Vagina (tissue), 2 donors: ENCODE data around the gene KIAA0408.

Experiments
- CTCF ChIP-seq, 3 experiments: fragments of 450-650 bp in 2 of 3; fragments of 200-600 bp in 1 of 3; sonication (generic) in 1 of 3; IDR thresholded peaks; one replicate each; pipeline ENCODE4 v1.5.1; 2017 to 2019; ENCODE audit warnings: antibody characterized with exemption in 3 of 3, mild to moderate bottlenecking in 2 of 3, moderate library complexity in 2 of 3
- POLR2AphosphoS5 ChIP-seq, 2 donors: sonication (generic); formaldehyde crosslinking; IDR thresholded peaks; one replicate each; pipeline ENCODE4 v1.9.0; 2017; ENCODE audit warnings: antibody characterized with exemption in 2 of 2, mild to moderate bottlenecking in 2 of 2, low read depth in 1 of 2; ENCODE audit not compliant: insufficient read depth in 1 of 2

DNA sequence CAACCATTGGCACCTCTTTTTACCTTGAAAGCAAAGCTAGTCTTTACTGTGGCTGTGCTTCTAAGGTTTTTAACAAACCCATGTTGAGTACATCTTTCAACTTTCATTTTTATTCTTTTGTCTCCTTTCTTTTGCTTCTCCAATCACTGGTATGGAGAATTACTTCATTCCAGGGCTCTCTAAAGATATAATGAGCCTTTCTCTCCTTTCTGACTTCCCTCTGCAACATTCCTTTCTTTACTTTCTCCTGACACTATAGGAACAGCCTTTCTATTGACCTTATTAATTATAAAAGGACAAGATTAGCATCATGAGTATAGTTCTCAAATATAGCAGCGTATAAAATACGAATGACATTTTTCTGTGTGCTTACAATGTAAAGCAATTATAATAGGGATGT lies 23.1 kb upstream of the KIAA0408 start:
- TF ChIP-seq CTCF (IDR thresholded peaks at IDR 0.05) (no peak), POLR2AphosphoS5 (IDR thresholded peaks at IDR 0.05; ENCODE audit: insufficient read depth in 1 of 2, low read depth in 1 of 2) (no peak)
